BJ (cell line): ENCODE data around the gene PA2G4. TPM values are rescaled to one million over a fixed set of nuclear protein-coding genes. Genes with fewer than 3 reads are reported as not detected.

Experiments used
- CTCF ChIA-PET: fragments of 350-600 bp; formaldehyde crosslinking; extraction: SDS; loops from one replicate; lab custom pipeline; 2021; ENCODE audit warnings: antibody characterized with exemption, inconsistent platforms; lab: Yijun Ruan, JAX
- POLR2A ChIA-PET: fragments of 300-600 bp; sonication (Branson Sonifier 250); formaldehyde crosslinking; extraction: SDS; loops from one replicate; lab custom pipeline; 2021; ENCODE audit warnings: antibody characterized with exemption; lab: Charles Lee
- DNase-seq: peaks from one replicate; pipeline ENCODE4 v3.0.0-alpha.2; 2011; ENCODE audit warnings: low read depth
- H3K27me3 ChIP-seq: 2 replicates; pipeline ENCODE4 v1.6.0; 2011; ENCODE audit warnings: low read length; ENCODE audit not compliant: control insufficient read depth, insufficient read depth
- H3K36me3 ChIP-seq: 2 replicates; pipeline ENCODE4 v1.5.1; 2011; ENCODE audit warnings: low read length; ENCODE audit not compliant: control insufficient read depth, insufficient read depth
- H3K4me3 ChIP-seq: 2 replicates; pipeline ENCODE4 v1.5.1; 2011; ENCODE audit warnings: low read depth, mild to moderate bottlenecking, control low read depth, low read length
- CTCF ChIP-seq: IDR thresholded peaks from 2 replicates; pipeline ENCODE4 v1.5.1; 2011; ENCODE audit warnings: low read depth, mild to moderate bottlenecking, control low read depth, inconsistent platforms, low read length, moderate library complexity; ENCODE audit not compliant: insufficient read depth
- polyA plus RNA-seq: library from polyadenylated mRNA; depleted of rRNA; stranded (reverse); fragments of >200 nt; gene quantifications from 2 replicates; pipeline ENCODE4 v1.2.3, GENCODE V29; 2011

The PA2G4 gene
- polyA plus RNA-seq, 1 experiment = 134 TPM

- peaks cover 5% of the 10 kb centered on the region for H3K27me3 ChIP-seq
- peak overlapping the region; percentile 50 for H3K4me3 ChIP-seq
- no peak for TF ChIP-seq CTCF
- POLR2A ChIA-PET = no interaction called here
- no peak for DNase-seq
- no peaks in the 10 kb centered on the region for H3K36me3 ChIP-seq
- CTCF ChIA-PET = interaction anchor here (0.6 to 3.3 kb wide), 4 partner anchors 23 to 68 kb away, joined by 4 to 20 read pairs (median 9); partner anchors contain the start of gene PA2G4
These were observed 23.7 kb upstream of the PA2G4 start for GRCh38 chr12:56080556-56081138.

GRCh38 chr12:56081393-56082347 lies 22.7 kb upstream of the PA2G4 start:
- Histone ChIP-seq H3K27me3 (peaks cover 5% of the 10 kb centered on the region), H3K36me3 (no peaks in the 10 kb centered on the region), H3K4me3 (no peak overlapping the region)
- DNase-seq = no peak
- ChIA-PET CTCF (interaction anchor here (0.5 to 3.3 kb wide), 5 partner anchors 13 to 45 kb away, joined by 3 to 20 read pairs (median 4); partner anchors contain the start of gene PA2G4), POLR2A (no interaction called here)
- no peak for TF ChIP-seq CTCF

GRCh38 chr12:56082382-56082781 lies 22.0 kb upstream of the PA2G4 start:
- CTCF ChIA-PET = interaction anchor here (1.2 kb wide), 1 partner anchor 44 kb away, joined by 3 read pairs; no protein-coding TSS in a partner anchor

GRCh38 chr12:56082967-56083366 lies 21.4 kb upstream of the PA2G4 start:
- TF ChIP-seq CTCF = no peak
- CTCF ChIA-PET = no interaction called here
- no peak for DNase-seq
- Histone ChIP-seq H3K27me3 (peaks cover 5% of the 10 kb centered on the region), H3K36me3 (no peaks in the 10 kb centered on the region), H3K4me3 (no peak overlapping the region)
- POLR2A ChIA-PET = no interaction called here

More at GRCh38 chr12:56082382-56082781, 22.0 kb upstream of the PA2G4 start:
- H3K27me3 ChIP-seq = peaks cover 5% of the 10 kb centered on the region
- POLR2A ChIA-PET = no interaction called here
- H3K36me3 ChIP-seq = no peaks in the 10 kb centered on the region
- no peak for DNase-seq
- TF ChIP-seq CTCF = no peak
- no peak overlapping the region for H3K4me3 ChIP-seq
